T follicular helper cell (primary cell): ENCODE measurements around the gene FAM89A.

Experiments used
- DNase-seq: peaks from one replicate; pipeline ENCODE4 v3.0.0-alpha.2; 2020; ENCODE audit warnings: low read depth
- total RNA-seq, 2 experiments: gene quantifications; one replicate each; lab custom pipeline; 2026; lab: John Stamatoyannopoulos, UW

FAM89A gene
- 5.0 to 12.0 reads per million in 2 experiments for total RNA-seq

- DNase-seq = peak; percentile 60
Measured at GRCh38 chr1:231040019-231040799, at the start of gene FAM89A. TSS of gene FAM89A (minus strand) at chr1:231040254. CDS start at chr1:231040211, 43 bp downstream.

- DNase-seq = no peak
Measured at GRCh38 chr1:231084353-231084752, 44.3 kb upstream of the FAM89A start.

- DNase-seq = no peak
Measured at GRCh38 chr1:231079163-231079562, 39.1 kb upstream of the FAM89A start.

- DNase-seq = no peak
Measured at GRCh38 chr1:231078250-231078649, 38.2 kb upstream of the FAM89A start.

- no peak for DNase-seq
Measured at GRCh38 chr1:231076802-231077201, 36.7 kb upstream of the FAM89A start.

GRCh38 chr1:231075497-231075896 lies 35.4 kb upstream of the FAM89A start:
- DNase-seq = no peak

- DNase-seq = no peak
Measured at GRCh38 chr1:231075020-231075419, 35.0 kb upstream of the FAM89A start.

- no peak for DNase-seq
Measured at GRCh38 chr1:231074046-231074445, 34.0 kb upstream of the FAM89A start.

GRCh38 chr1:231073331-231073730 lies 33.3 kb upstream of the FAM89A start:
- DNase-seq = no peak

- DNase-seq = no peak
Measured at GRCh38 chr1:231072502-231073094, 32.5 kb upstream of the FAM89A start.

GRCh38 chr1:231072041-231072440 lies 32.0 kb upstream of the FAM89A start:
- no peak for DNase-seq

- no peak for DNase-seq
Measured at GRCh38 chr1:231070758-231071444, 30.8 kb upstream of the FAM89A start.

GRCh38 chr1:231069333-231069732 lies 29.3 kb upstream of the FAM89A start:
- DNase-seq = no peak

- DNase-seq = no peak
Measured at GRCh38 chr1:231068762-231069161, 28.7 kb upstream of the FAM89A start.

GRCh38 chr1:231065510-231066241 lies 25.6 kb upstream of the FAM89A start:
- no peak for DNase-seq

- DNase-seq = no peak
Measured at GRCh38 chr1:231064418-231064817, 24.4 kb upstream of the FAM89A start.

- DNase-seq = no peak
Measured at GRCh38 chr1:231063331-231063730, 23.3 kb upstream of the FAM89A start.

GRCh38 chr1:231062500-231063270 lies 22.6 kb upstream of the FAM89A start:
- DNase-seq = no peak

- DNase-seq = no peak
Measured at GRCh38 chr1:231059566-231060193, 19.6 kb upstream of the FAM89A start.

- DNase-seq = no peak
Measured at GRCh38 chr1:231058416-231059109, 18.5 kb upstream of the FAM89A start.
